BLaER1 (cell line): ENCODE data around the gene GFOD1.

Source experiments
- H3K27ac ChIP-seq: shearing (Covaris generic); formaldehyde crosslinking; 2 replicates; pipeline ENCODE4 v1.8.1; 2022
- H3K27me3 ChIP-seq: shearing (Covaris generic); formaldehyde crosslinking; 2 replicates; pipeline ENCODE4 v1.8.1; 2022
- H3K36me3 ChIP-seq: shearing (Covaris generic); formaldehyde crosslinking; 2 replicates; pipeline ENCODE4 v1.8.1; 2022
- H3K4me1 ChIP-seq: shearing (Covaris generic); formaldehyde crosslinking; 2 replicates; pipeline ENCODE4 v1.8.1; 2022
- H3K4me2 ChIP-seq: shearing (Covaris generic); formaldehyde crosslinking; 2 replicates; pipeline ENCODE4 v1.8.1; 2022
- H3K4me3 ChIP-seq: shearing (Covaris generic); formaldehyde crosslinking; 2 replicates; pipeline ENCODE4 v1.8.1; 2022
- H3K9ac ChIP-seq: shearing (Covaris generic); formaldehyde crosslinking; 2 replicates; pipeline ENCODE4 v1.8.1; 2022
- H3K9me3 ChIP-seq: shearing (Covaris generic); formaldehyde crosslinking; 2 replicates; pipeline ENCODE4 v1.8.1; 2022
- H4K20me1 ChIP-seq: shearing (Covaris generic); formaldehyde crosslinking; 2 replicates; pipeline ENCODE4 v1.8.1; 2022
- Cebpa-rat ChIP-seq: shearing (Covaris generic); IDR thresholded peaks from 2 replicates; pipeline ENCODE4 v1.8.1; 2022

The GFOD1 gene

DNA sequence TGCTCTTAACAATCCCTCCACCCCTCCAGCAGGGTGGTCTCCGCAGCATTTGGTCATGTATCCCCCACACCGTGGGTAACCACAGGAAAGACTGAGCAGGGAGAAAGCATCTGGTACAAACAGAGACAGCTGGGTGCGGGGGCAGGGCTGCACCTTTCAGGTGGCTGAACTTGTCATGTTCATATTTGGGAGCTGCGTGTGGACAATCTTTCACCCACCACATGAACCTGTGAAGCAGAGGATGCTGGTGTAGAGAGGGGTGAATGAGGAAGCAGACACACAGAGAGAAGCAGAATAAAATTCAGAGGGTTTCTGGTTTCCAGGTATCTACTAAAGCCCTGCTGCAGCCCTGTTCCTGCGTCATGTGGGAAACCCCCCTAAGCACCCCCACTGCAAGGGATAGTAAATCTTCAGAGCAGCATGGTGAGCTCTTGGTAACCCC lies 8.9 kb downstream of the GFOD1 start:
- Histone ChIP-seq H3K9me3 (peaks cover 9% of the 10 kb centered on the region), H3K4me3 (no peak overlapping the region), H3K4me1 (peaks cover 23% of the 10 kb centered on the region), H3K27me3 (no peaks in the 10 kb centered on the region), H3K4me2 (peak overlapping the region; percentile 36), H3K27ac (no peak overlapping the region), H3K36me3 (peaks cover 47% of the 10 kb centered on the region), H4K20me1 (peaks cover 35% of the 10 kb centered on the region), H3K9ac (no peak overlapping the region)
- TF ChIP-seq Cebpa-rat = no peak

- Histone ChIP-seq H3K4me3 (no peak overlapping the region), H3K4me2 (peak overlapping the region; percentile 38; the same call in 1 of the 2 replicates), H3K9me3 (peaks cover 13% of the 10 kb centered on the region), H3K36me3 (peaks cover 34% of the 10 kb centered on the region), H3K4me1 (peaks cover 49% of the 10 kb centered on the region), H3K27ac (no peak overlapping the region), H3K27me3 (no peaks in the 10 kb centered on the region), H3K9ac (no peak overlapping the region), H4K20me1 (peaks cover 29% of the 10 kb centered on the region)
- TF ChIP-seq Cebpa-rat = no peak
Measured at GRCh38 chr6:13474787-13475186, 12.6 kb downstream of the GFOD1 start.

- peaks cover 30% of the 10 kb centered on the region for H3K36me3 ChIP-seq
- H3K4me1 ChIP-seq = peaks cover 53% of the 10 kb centered on the region
- peaks cover 13% of the 10 kb centered on the region for H3K9me3 ChIP-seq
- no peaks in the 10 kb centered on the region for H3K27me3 ChIP-seq
- TF ChIP-seq Cebpa-rat = no peak
- no peak overlapping the region for H3K9ac ChIP-seq
- peaks cover 29% of the 10 kb centered on the region for H4K20me1 ChIP-seq
- H3K4me2 ChIP-seq = peak overlapping the region; percentile 38; the same call in 1 of the 2 replicates
- no peak overlapping the region for H3K27ac ChIP-seq
- H3K4me3 ChIP-seq = no peak overlapping the region
Measured at GRCh38 chr6:13474360-13474759, 13.0 kb downstream of the GFOD1 start.

GRCh38 chr6:13473768-13474165 lies 13.6 kb downstream of the GFOD1 start:
- H3K9me3 ChIP-seq = peaks cover 13% of the 10 kb centered on the region
- no peak overlapping the region for H3K4me3 ChIP-seq
- peaks cover 30% of the 10 kb centered on the region for H3K36me3 ChIP-seq
- H3K27ac ChIP-seq = no peak overlapping the region
- TF ChIP-seq Cebpa-rat = no peak
- H3K9ac ChIP-seq = no peak overlapping the region
- H3K27me3 ChIP-seq = no peaks in the 10 kb centered on the region
- H4K20me1 ChIP-seq = peaks cover 27% of the 10 kb centered on the region
- H3K4me1 ChIP-seq = peaks cover 52% of the 10 kb centered on the region
- no peak overlapping the region for H3K4me2 ChIP-seq

- no peak overlapping the region; the same call in 1 of the 2 replicates for H3K4me2 ChIP-seq
- TF ChIP-seq Cebpa-rat = no peak
- peaks cover 25% of the 10 kb centered on the region for H3K36me3 ChIP-seq
- peaks cover 13% of the 10 kb centered on the region for H3K9me3 ChIP-seq
- no peaks in the 10 kb centered on the region for H3K27me3 ChIP-seq
- peaks cover 46% of the 10 kb centered on the region for H3K4me1 ChIP-seq
- no peak overlapping the region for H3K4me3 ChIP-seq
- peaks cover 22% of the 10 kb centered on the region for H4K20me1 ChIP-seq
- H3K9ac ChIP-seq = no peak overlapping the region
- no peak overlapping the region for H3K27ac ChIP-seq
Measured at GRCh38 chr6:13472976-13473767, 14.2 kb downstream of the GFOD1 start.

GRCh38 chr6:13472099-13472498 lies 15.3 kb downstream of the GFOD1 start:
- peaks cover 53% of the 10 kb centered on the region for H3K4me1 ChIP-seq
- no peak overlapping the region for H3K9ac ChIP-seq
- H3K27me3 ChIP-seq = no peaks in the 10 kb centered on the region
- no peak for TF ChIP-seq Cebpa-rat
- H3K36me3 ChIP-seq = peaks cover 21% of the 10 kb centered on the region
- H3K4me2 ChIP-seq = peak overlapping the region; percentile 60
- no peak overlapping the region for H3K4me3 ChIP-seq
- H3K9me3 ChIP-seq = peaks cover 13% of the 10 kb centered on the region
- H4K20me1 ChIP-seq = peaks cover 30% of the 10 kb centered on the region
- H3K27ac ChIP-seq = no peak overlapping the region

DNA sequence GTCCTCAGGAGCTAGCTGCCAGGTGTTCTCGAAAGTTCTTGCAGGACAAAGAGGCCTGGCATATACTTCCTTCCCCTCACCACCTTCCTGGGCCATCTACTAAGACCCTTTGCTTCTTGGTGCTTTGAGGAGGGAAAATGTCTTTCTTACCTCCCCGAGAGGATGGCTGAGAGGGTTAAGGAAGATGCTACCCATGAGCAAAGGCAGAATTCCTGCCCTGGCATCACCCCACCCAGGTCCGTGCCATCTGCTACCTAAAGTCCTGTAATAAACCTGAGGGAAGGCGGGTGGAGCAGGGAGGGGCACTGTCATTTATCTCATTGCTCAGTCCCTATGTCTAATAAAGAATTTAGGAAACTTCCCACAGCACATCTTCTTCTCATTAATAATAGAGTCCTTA lies 16.2 kb downstream of the GFOD1 start:
- Histone ChIP-seq H3K36me3 (peaks cover 14% of the 10 kb centered on the region; the same call in 1 of the 2 replicates), H3K9ac (no peak overlapping the region), H3K9me3 (peaks cover 11% of the 10 kb centered on the region), H3K27me3 (no peaks in the 10 kb centered on the region), H3K4me2 (peak overlapping the region; percentile 60), H4K20me1 (peaks cover 39% of the 10 kb centered on the region), H3K4me3 (no peak overlapping the region), H3K4me1 (peaks cover 62% of the 10 kb centered on the region), H3K27ac (peak overlapping the region; percentile 0; the same call in 1 of the 2 replicates)
- no peak for TF ChIP-seq Cebpa-rat

DNA sequence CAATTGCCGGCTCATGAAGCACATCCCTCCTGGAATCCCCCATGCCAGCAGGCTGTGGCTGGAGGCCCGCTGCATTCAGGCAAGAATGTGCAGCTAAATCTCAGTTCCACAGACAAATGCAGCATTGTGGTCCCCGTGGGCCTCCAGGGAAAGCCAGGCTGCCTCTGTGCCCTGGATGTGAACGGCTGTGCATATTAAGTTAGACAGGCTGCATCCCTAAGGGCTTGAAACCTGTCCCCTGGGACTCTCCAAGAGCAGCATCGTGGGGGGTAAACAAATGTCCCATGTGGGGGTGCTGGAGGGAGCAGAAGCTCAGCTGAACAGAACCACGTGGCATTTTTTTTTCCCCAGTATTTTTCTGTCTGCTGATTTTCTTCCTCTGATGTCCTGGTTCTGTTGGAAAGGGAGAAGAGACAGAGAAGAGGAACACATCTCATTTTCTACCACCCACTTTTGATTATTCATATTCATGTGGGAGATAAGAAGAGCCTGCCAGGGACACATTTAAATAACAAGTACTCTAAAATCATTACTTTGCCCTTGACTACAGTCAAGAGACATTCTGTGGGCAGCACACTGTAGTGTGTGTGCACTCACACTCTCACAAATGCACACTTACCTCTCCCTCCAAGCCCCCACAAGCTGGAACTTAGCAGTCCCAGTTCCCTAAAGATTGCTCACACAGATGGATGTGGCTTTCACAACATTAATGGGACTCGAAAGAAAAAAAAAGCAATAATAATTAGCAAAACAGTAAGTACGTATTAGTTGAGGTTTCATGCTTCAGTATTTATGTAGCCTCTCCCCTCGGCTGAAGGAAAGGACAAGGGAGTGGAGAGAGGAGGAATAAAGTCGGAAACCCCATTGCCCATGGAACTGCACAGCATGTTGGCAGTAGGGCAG lies 16.9 kb downstream of the GFOD1 start:
- H3K4me3 ChIP-seq = no peak overlapping the region
- H3K4me1 ChIP-seq = peaks cover 67% of the 10 kb centered on the region
- H3K9me3 ChIP-seq = peaks cover 4% of the 10 kb centered on the region; the same call in 1 of the 2 replicates
- H3K4me2 ChIP-seq = peak overlapping the region; percentile 60
- TF ChIP-seq Cebpa-rat = no peak
- H4K20me1 ChIP-seq = peaks cover 46% of the 10 kb centered on the region
- H3K27ac ChIP-seq = peak overlapping the region; percentile 0; the same call in 1 of the 2 replicates
- no peaks in the 10 kb centered on the region for H3K27me3 ChIP-seq
- H3K9ac ChIP-seq = peak overlapping the region; percentile 30; the same call in 1 of the 2 replicates
- H3K36me3 ChIP-seq = 0 out of 2 replicates have a peak, but pooled peaks cover 7% of the 10 kb centered on the region

- no peak overlapping the region for H3K9ac ChIP-seq
- peaks cover 4% of the 10 kb centered on the region; the same call in 1 of the 2 replicates for H3K9me3 ChIP-seq
Measured at GRCh38 chr6:13469693-13470092, 17.7 kb downstream of the GFOD1 start.

More at GRCh38 chr6:13469693-13470092, 17.7 kb downstream of the GFOD1 start:
- Histone ChIP-seq H4K20me1 (peaks cover 51% of the 10 kb centered on the region), H3K27me3 (no peaks in the 10 kb centered on the region), H3K4me2 (peak overlapping the region; percentile 60), H3K27ac (no peak overlapping the region), H3K36me3 (0 out of 2 replicates have a peak, but pooled peaks cover 7% of the 10 kb centered on the region), H3K4me1 (peaks cover 62% of the 10 kb centered on the region), H3K4me3 (no peak overlapping the region)
- no peak for TF ChIP-seq Cebpa-rat
